Measurements from ENCODE around the gene HNRNPDL. TPM values are rescaled to one million over a fixed set of nuclear protein-coding genes. Genes with fewer than 3 reads are reported as not detected.
"Not testable (repeated sequence)": the region's sequence is repeated elsewhere in the genome, so short reads cannot be mapped to it uniquely, and the experiment has no call there.

HNRNPDL gene
- total and polyA plus RNA-seq, 2 of the 13 experiments (the other 11 are each of a cell fraction or from before 2014, with no cell fraction given), result 167 to 414 TPM

DNA sequence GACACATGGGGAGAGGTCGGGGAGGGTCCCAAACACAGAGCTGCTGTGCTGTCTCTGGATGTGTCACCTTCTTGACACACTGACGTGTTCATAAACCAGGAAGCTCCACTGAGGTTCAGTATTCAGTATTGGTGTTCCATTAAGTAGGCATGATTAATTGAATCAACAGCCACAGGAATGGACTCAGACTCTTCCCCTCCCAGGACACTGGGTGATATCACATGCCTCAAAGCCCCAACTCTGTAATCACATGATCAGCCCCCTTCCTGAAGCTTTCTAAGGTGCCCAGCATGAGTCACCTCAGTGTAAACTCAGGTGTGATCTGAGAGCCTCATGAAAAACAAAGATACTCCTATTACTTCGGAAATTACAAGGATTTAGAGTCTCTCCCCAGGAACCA is 35.4 kb downstream of the HNRNPDL start (continued):
- TF ChIP-seq FOSL2 (CRISPR knock-in tag; IDR thresholded peaks at IDR 0.05), result peak; percentile 87
- 0 out of 2 replicates have a peak, but pooled peaks have one; percentile 9 for TF ChIP-seq TCF7 (IDR thresholded peaks at IDR 0.05; ENCODE audit: low read depth)
- TF ChIP-seq ZNF709 (CRISPR knock-in tag; IDR thresholded peaks at IDR 0.05), result no peak
- no peak for TF ChIP-seq ZNF354B (CRISPR knock-in tag; IDR thresholded peaks at IDR 0.05)
- peak; percentile 44; the same call in 1 of the 2 replicates for TF ChIP-seq RAD51 (IDR thresholded peaks at IDR 0.05; ENCODE audit: borderline replicate concordance)
- TF ChIP-seq SAP130 (CRISPR knock-in tag; IDR thresholded peaks at IDR 0.05; ENCODE audit: low read depth), result peak; percentile 44; the same call in 1 of the 2 replicates
- TF ChIP-seq ELF3 (CRISPR knock-in tag; IDR thresholded peaks at IDR 0.05), result 0 out of 2 replicates have a peak, but pooled peaks have one; percentile 19
- TF ChIP-seq CBX5 (CRISPR knock-in tag; IDR thresholded peaks at IDR 0.05; ENCODE audit: borderline replicate concordance), result no peak
- TF ChIP-seq, protein P1, sequence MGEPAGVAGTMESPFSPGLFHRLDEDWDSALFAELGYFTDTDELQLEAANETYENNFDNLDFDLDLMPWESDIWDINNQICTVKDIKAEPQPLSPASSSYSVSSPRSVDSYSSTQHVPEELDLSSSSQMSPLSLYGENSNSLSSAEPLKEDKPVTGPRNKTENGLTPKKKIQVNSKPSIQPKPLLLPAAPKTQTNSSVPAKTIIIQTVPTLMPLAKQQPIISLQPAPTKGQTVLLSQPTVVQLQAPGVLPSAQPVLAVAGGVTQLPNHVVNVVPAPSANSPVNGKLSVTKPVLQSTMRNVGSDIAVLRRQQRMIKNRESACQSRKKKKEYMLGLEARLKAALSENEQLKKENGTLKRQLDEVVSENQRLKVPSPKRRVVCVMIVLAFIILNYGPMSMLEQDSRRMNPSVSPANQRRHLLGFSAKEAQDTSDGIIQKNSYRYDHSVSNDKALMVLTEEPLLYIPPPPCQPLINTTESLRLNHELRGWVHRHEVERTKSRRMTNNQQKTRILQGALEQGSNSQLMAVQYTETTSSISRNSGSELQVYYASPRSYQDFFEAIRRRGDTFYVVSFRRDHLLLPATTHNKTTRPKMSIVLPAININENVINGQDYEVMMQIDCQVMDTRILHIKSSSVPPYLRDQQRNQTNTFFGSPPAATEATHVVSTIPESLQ (CRISPR knock-in tag; conservative IDR thresholded peaks at IDR 0.05), result no peak
- peak in 1 of 2 experiments; percentile 29; a peak in 1 of 4 replicates for TF ChIP-seq EP300 (IDR thresholded peaks at IDR 0.05; ENCODE audit: low read depth in 2 of 2, low read length in 2 of 2)
- no peak for TF ChIP-seq EP300 (CRISPR knock-in tag; IDR thresholded peaks at IDR 0.05; ENCODE audit: borderline replicate concordance)

DNA sequence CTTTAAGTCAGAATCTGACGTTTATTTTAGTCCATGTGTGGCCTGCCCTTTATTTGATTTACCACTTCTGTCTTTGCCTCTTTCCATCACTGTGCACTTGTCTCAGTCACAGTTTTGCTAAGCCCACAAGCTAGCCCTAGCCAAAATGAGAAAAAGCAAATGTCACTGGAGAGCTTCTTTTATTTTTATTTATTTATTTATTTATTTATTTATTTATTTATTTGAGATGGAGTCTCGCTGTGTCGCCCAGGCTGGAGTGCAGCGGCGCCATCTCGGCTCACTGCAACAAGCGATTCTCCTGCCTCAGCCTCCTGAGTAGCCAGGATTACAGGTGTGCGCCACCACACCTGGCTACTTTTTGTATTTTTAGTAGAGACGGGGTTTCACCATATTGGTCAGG is 40.2 kb downstream of the HNRNPDL start:
- H4K20me1 ChIP-seq (ENCODE audit: insufficient read depth, low read length); H3K36me3 ChIP-seq (replicated peaks in 1 of 2; ENCODE audit: control insufficient read depth in 1 of 2, insufficient read depth in 2 of 2, low read length in 2 of 2); DNase-seq (ENCODE audit: low spot score); H3K4me2 ChIP-seq (ENCODE audit: low read depth, low read length); CTCF ChIA-PET (ENCODE audit: low intra/inter-chr PET ratio, low total read pairs); H2AFZ ChIP-seq (ENCODE audit: low read length); H3K27me3 ChIP-seq (ENCODE audit: control insufficient read depth in 1 of 2, insufficient read depth in 2 of 2, low read length in 2 of 2); H3K4me3 ChIP-seq (replicated peaks in 1 of 3; ENCODE audit: insufficient read depth in 1 of 3, low read depth in 2 of 3, low read length in 3 of 3); in situ Hi-C loops (cut with HindIII; ENCODE audit: extremely low pct_ligation_motif_present, low pct_unique_long_range_greater_than_20kb); ATAC-seq; BruUV-seq (replicated peaks); H3K79me2 ChIP-seq (ENCODE audit: insufficient read depth, low read length); H3K9ac ChIP-seq (ENCODE audit: insufficient read depth, low read depth, low read length); intact Hi-C loops (cut with micrococcal nuclease; ENCODE audit: unreplicated experiment); H3K9me3 ChIP-seq (ENCODE audit: low read length); H3K27ac ChIP-seq (ENCODE audit: extremely low read length, insufficient read depth, low read length); FAIRE-seq: not testable (repeated sequence)
- peaks cover 15% of the 10 kb centered on the region for H3K4me1 ChIP-seq (ENCODE audit: insufficient read depth, low read length)
- POLR2A ChIA-PET, result interaction anchor here (0.6 kb wide), 1 partner anchor 16 kb away, joined by 3 read pairs; the partner anchor contains the start of gene HNRNPD
- WGBS (ENCODE audit: low lambda C conversion rate), result 87% methylated on average over 9 of the region's 9 CpGs
